Skeletal muscle satellite cell (primary cell): ENCODE results near the gene NCOA1.
"Not testable (repeated sequence)": the region's sequence is repeated elsewhere in the genome, so short reads cannot be mapped to it uniquely, and the experiment has no call there.

Source experiments
- H3K27me3 ChIP-seq: 2 replicates; pipeline ENCODE4 v1.7.0; 2013; ENCODE audit warnings: low read length; ENCODE audit not compliant: control insufficient read depth, insufficient read depth
- H3K36me3 ChIP-seq: 2 replicates; pipeline ENCODE4 v1.7.0; 2013; ENCODE audit warnings: mild to moderate bottlenecking, control low read depth, low read length; ENCODE audit not compliant: insufficient read depth
- H3K4me1 ChIP-seq: 2 replicates; pipeline ENCODE4 v1.7.0; 2013; ENCODE audit warnings: low read length; ENCODE audit not compliant: control insufficient read depth, insufficient read depth
- H3K4me2 ChIP-seq: 2 replicates; pipeline ENCODE4 v1.7.0; 2013; ENCODE audit warnings: mild to moderate bottlenecking, low read length
- H3K4me3 ChIP-seq: 2 replicates; pipeline ENCODE4 v1.7.0; 2013; ENCODE audit warnings: low read length
- H3K9ac ChIP-seq: 2 replicates; pipeline ENCODE4 v1.7.0; 2013; ENCODE audit warnings: mild to moderate bottlenecking, low read depth, low read length, moderate library complexity
- H3K9me3 ChIP-seq: replicated peaks from 2 replicates; pipeline ENCODE4 v1.7.0; 2013; ENCODE audit warnings: mild to moderate bottlenecking, control low read depth, low read length

Gene NCOA1

GRCh38 chr2:24678066-24678465 is 187.0 kb downstream of the NCOA1 start:
- H3K36me3 ChIP-seq = not testable (repeated sequence)

GRCh38 chr2:24680196-24680595 is 189.1 kb downstream of the NCOA1 start:
- Histone ChIP-seq H3K9ac (no peak overlapping the region), H3K4me3 (no peak overlapping the region), H3K27me3 (no peaks in the 10 kb centered on the region), H3K4me2 (no peak overlapping the region), H3K4me1 (peaks cover 5% of the 10 kb centered on the region), H3K9me3 (no peaks in the 10 kb centered on the region), H3K36me3 (no peaks in the 10 kb centered on the region)

More at GRCh38 chr2:24678066-24678465, 187.0 kb downstream of the NCOA1 start:
- not testable (repeated sequence) for H3K4me2 ChIP-seq, H3K4me3 ChIP-seq, H3K9me3 ChIP-seq, H3K27me3 ChIP-seq, H3K4me1 ChIP-seq, H3K9ac ChIP-seq

GRCh38 chr2:24682304-24682703 is 191.2 kb downstream of the NCOA1 start:
- no peaks in the 10 kb centered on the region for H3K27me3 ChIP-seq
- peaks cover 5% of the 10 kb centered on the region for H3K4me1 ChIP-seq
- no peaks in the 10 kb centered on the region for H3K9me3 ChIP-seq
- H3K4me3 ChIP-seq = no peak overlapping the region
- H3K4me2 ChIP-seq = no peak overlapping the region
- no peak overlapping the region for H3K9ac ChIP-seq
- H3K36me3 ChIP-seq = no peaks in the 10 kb centered on the region

- Histone ChIP-seq H3K36me3 (no peaks in the 10 kb centered on the region), H3K4me1 (peaks cover 5% of the 10 kb centered on the region)
These were observed 192.4 kb downstream of the NCOA1 start for GRCh38 chr2:24683408-24683807.

GRCh38 chr2:24690524-24690923 is 199.5 kb downstream of the NCOA1 start:
- Histone ChIP-seq H3K9ac (no peak overlapping the region), H3K36me3 (no peaks in the 10 kb centered on the region), H3K4me2 (no peak overlapping the region), H3K27me3 (no peaks in the 10 kb centered on the region), H3K4me1 (no peaks in the 10 kb centered on the region), H3K9me3 (no peaks in the 10 kb centered on the region), H3K4me3 (no peak overlapping the region)

More at GRCh38 chr2:24683408-24683807, 192.4 kb downstream of the NCOA1 start:
- Histone ChIP-seq H3K4me2 (no peak overlapping the region), H3K4me3 (no peak overlapping the region), H3K9me3 (no peaks in the 10 kb centered on the region), H3K27me3 (no peaks in the 10 kb centered on the region), H3K9ac (no peak overlapping the region)

GRCh38 chr2:24691806-24692205 is 200.8 kb downstream of the NCOA1 start:
- H3K4me3 ChIP-seq = no peak overlapping the region
- H3K36me3 ChIP-seq = no peaks in the 10 kb centered on the region
- no peak overlapping the region for H3K4me2 ChIP-seq
- no peak overlapping the region for H3K9ac ChIP-seq
- H3K27me3 ChIP-seq = no peaks in the 10 kb centered on the region
- H3K9me3 ChIP-seq = no peaks in the 10 kb centered on the region
- H3K4me1 ChIP-seq = no peaks in the 10 kb centered on the region

- Histone ChIP-seq H3K4me1 (peaks cover 7% of the 10 kb centered on the region), H3K36me3 (no peaks in the 10 kb centered on the region), H3K27me3 (no peaks in the 10 kb centered on the region), H3K9ac (no peak overlapping the region), H3K9me3 (no peaks in the 10 kb centered on the region), H3K4me2 (no peak overlapping the region), H3K4me3 (no peak overlapping the region)
These were observed 206.7 kb downstream of the NCOA1 start for GRCh38 chr2:24697792-24698191.

- Histone ChIP-seq H3K36me3 (no peaks in the 10 kb centered on the region), H3K4me1 (peaks cover 13% of the 10 kb centered on the region), H3K9me3 (no peaks in the 10 kb centered on the region), H3K4me2 (peak overlapping the region; percentile 38), H3K27me3 (no peaks in the 10 kb centered on the region), H3K9ac (no peak overlapping the region), H3K4me3 (peak overlapping the region; percentile 17)
These were observed 211.7 kb downstream of the NCOA1 start for GRCh38 chr2:24702800-24703199.

GRCh38 chr2:24704692-24705091 is 213.6 kb downstream of the NCOA1 start:
- Histone ChIP-seq H3K36me3 (no peaks in the 10 kb centered on the region), H3K9me3 (no peaks in the 10 kb centered on the region), H3K4me1 (peaks cover 22% of the 10 kb centered on the region), H3K4me2 (no peak overlapping the region), H3K9ac (no peak overlapping the region), H3K4me3 (no peak overlapping the region), H3K27me3 (no peaks in the 10 kb centered on the region)

- no peaks in the 10 kb centered on the region for H3K9me3 ChIP-seq
- H3K36me3 ChIP-seq = no peaks in the 10 kb centered on the region
- no peaks in the 10 kb centered on the region for H3K27me3 ChIP-seq
- no peak overlapping the region for H3K4me2 ChIP-seq
- peaks cover 20% of the 10 kb centered on the region for H3K4me1 ChIP-seq
- H3K4me3 ChIP-seq = no peak overlapping the region
- H3K9ac ChIP-seq = no peak overlapping the region
These were observed 216.1 kb downstream of the NCOA1 start for GRCh38 chr2:24707143-24707542.

GRCh38 chr2:24708537-24709152 is 217.6 kb downstream of the NCOA1 start:
- Histone ChIP-seq H3K9ac (no peak overlapping the region), H3K9me3 (no peaks in the 10 kb centered on the region), H3K4me2 (no peak overlapping the region), H3K36me3 (no peaks in the 10 kb centered on the region), H3K4me1 (peaks cover 9% of the 10 kb centered on the region), H3K4me3 (no peak overlapping the region), H3K27me3 (no peaks in the 10 kb centered on the region)

- H3K4me3 ChIP-seq = no peak overlapping the region
- H3K4me1 ChIP-seq = peaks cover 9% of the 10 kb centered on the region
- no peaks in the 10 kb centered on the region for H3K36me3 ChIP-seq
These were observed 219.8 kb downstream of the NCOA1 start for GRCh38 chr2:24710806-24711205.

More at GRCh38 chr2:24710806-24711205, 219.8 kb downstream of the NCOA1 start:
- H3K4me2 ChIP-seq = no peak overlapping the region
- H3K9me3 ChIP-seq = no peaks in the 10 kb centered on the region
- no peak overlapping the region for H3K9ac ChIP-seq
- H3K27me3 ChIP-seq = no peaks in the 10 kb centered on the region
